Endodermal cell (in vitro differentiated cells): ENCODE measurements around the gene ARF4. TPM values are rescaled to one million over a fixed set of nuclear protein-coding genes. Genes with fewer than 3 reads are reported as not detected.

ENCODE experiments used
- DNase-seq: peaks from one replicate; pipeline ENCODE4 v3.0.0-alpha.2; 2017
- H3K27ac ChIP-seq: 2 replicates; pipeline ENCODE4 v1.5.1; 2013; ENCODE audit warnings: mild to moderate bottlenecking, low read depth, low read length, moderate library complexity
- H3K27me3 ChIP-seq: 2 replicates; pipeline ENCODE4 v1.6.1; 2013; ENCODE audit warnings: mild to moderate bottlenecking, low read length, moderate library complexity; ENCODE audit not compliant: insufficient read depth, control insufficient read depth, poor library complexity, severe bottlenecking
- H3K36me3 ChIP-seq: 2 replicates; pipeline ENCODE4 v1.7.0; 2013; ENCODE audit warnings: mild to moderate bottlenecking, low read length, moderate library complexity; ENCODE audit not compliant: control insufficient read depth, insufficient read depth
- H3K4me1 ChIP-seq: one replicate; pipeline ENCODE4 v1.7.0; 2013; ENCODE audit warnings: low read length; ENCODE audit not compliant: control insufficient read depth, insufficient read depth
- H3K4me3 ChIP-seq: 2 replicates; pipeline ENCODE4 v1.5.1; 2013; ENCODE audit warnings: mild to moderate bottlenecking, low read length, moderate library complexity
- H3K9ac ChIP-seq: 2 replicates; pipeline ENCODE4 v1.6.1; 2013; ENCODE audit warnings: mild to moderate bottlenecking, low read length, moderate library complexity; ENCODE audit not compliant: poor library complexity, severe bottlenecking; ENCODE audit errors: extremely low read depth
- H3K9me3 ChIP-seq: 2 replicates; pipeline ENCODE4 v1.6.1; 2013; ENCODE audit warnings: mild to moderate bottlenecking, low read length, moderate library complexity; ENCODE audit not compliant: control insufficient read depth
- H3K27ac Mint-ChIP-seq: 2 replicates; pipeline ENCODE4 v1.8.0; 2020; ENCODE audit warnings: mixed read lengths
- H3K27me3 Mint-ChIP-seq: 2 replicates; pipeline ENCODE4 v1.8.0; 2021; ENCODE audit warnings: mild to moderate bottlenecking, mixed read lengths; ENCODE audit not compliant: insufficient read depth
- H3K36me3 Mint-ChIP-seq: 2 replicates; pipeline ENCODE4 v1.8.0; 2020; ENCODE audit warnings: low read depth, mixed read lengths
- H3K4me1 Mint-ChIP-seq: 2 replicates; pipeline ENCODE4 v1.8.0; 2020; ENCODE audit warnings: mixed read lengths
- H3K4me3 Mint-ChIP-seq: 2 replicates; pipeline ENCODE4 v1.8.0; 2020; ENCODE audit warnings: mild to moderate bottlenecking, moderate library complexity, mixed read lengths
- H3K9me3 Mint-ChIP-seq: 2 replicates; pipeline ENCODE4 v1.8.0; 2020; ENCODE audit warnings: mild to moderate bottlenecking, mixed read lengths
- CTCF ChIP-seq: fragments of 200-600 bp; sonication (generic); conservative IDR thresholded peaks from 2 replicates; pipeline ENCODE4 v1.5.0; 2021; ENCODE audit warnings: antibody characterized with exemption, mild to moderate bottlenecking
- WGBS, 2 experiments: methylation state at CpG; one replicate each; pipeline versions ENCODE4 v1.1.5 to v1.1.7; 2013; ENCODE audit warnings: missing lambda C conversion rate in 2 of 2, mixed read lengths in 1 of 2; ENCODE audit not compliant: insufficient coverage in 1 of 2, insufficient read length in 1 of 2; 5-methylcytosine and 5-hydroxymethylcytosine counted together
- total RNA-seq, 2 donors: library from RNA; stranded (reverse); fragmentation: NEBNext Ultra II Directional in 1 of 2; extraction: Animal tissue kit (Norgen Biotek cat#: 25700) in 1 of 2; gene quantifications; 2 replicates in 1 of 2; 3 replicates in 1 of 2; pipeline ENCODE4 v1.2.1, GENCODE V29; 2021

ARF4 gene
- total RNA-seq, 2 donors from 2014 or later = 176 to 188 TPM

- DNase-seq = no peak
- H3K4me1 ChIP-seq = no peaks in the 10 kb centered on the region
- Mint-ChIP-seq H3K4me3 (no peak overlapping the region), H3K27me3 (no peaks in the 10 kb centered on the region), H3K36me3 (peaks cover 16% of the 10 kb centered on the region), H3K4me1 (peaks cover 11% of the 10 kb centered on the region), H3K9me3 (no peaks in the 10 kb centered on the region), H3K27ac (peak overlapping the region; percentile 76)
- H3K9me3 ChIP-seq = no peaks in the 10 kb centered on the region
- no peak overlapping the region for H3K4me3 ChIP-seq
- H3K27ac ChIP-seq = no peak overlapping the region
- TF ChIP-seq CTCF = no peak
- WGBS, 2 experiments = 82 to 100% methylated on average over 2 of the region's 2 CpGs
- H3K27me3 ChIP-seq = no peaks in the 10 kb centered on the region
- peaks cover 11% of the 10 kb centered on the region for H3K36me3 ChIP-seq
- no peak overlapping the region for H3K9ac ChIP-seq
Observed at GRCh38 chr3:57600195-57600594, 3.1 kb upstream of the ARF4 start.

- Histone ChIP-seq H3K27me3 (no peaks in the 10 kb centered on the region), H3K27ac (no peak overlapping the region), H3K36me3 (peaks cover 21% of the 10 kb centered on the region), H3K9ac (peak overlapping the region; percentile 87), H3K4me3 (peak overlapping the region; percentile 96), H3K4me1 (peaks cover 6% of the 10 kb centered on the region), H3K9me3 (no peaks in the 10 kb centered on the region)
- no peak for DNase-seq
- Mint-ChIP-seq H3K4me1 (peaks cover 21% of the 10 kb centered on the region), H3K9me3 (no peaks in the 10 kb centered on the region), H3K36me3 (peaks cover 22% of the 10 kb centered on the region), H3K27me3 (no peaks in the 10 kb centered on the region), H3K27ac (peak overlapping the region; percentile 96), H3K4me3 (peak overlapping the region; percentile 100)
- TF ChIP-seq CTCF = no peak
- 59 to 85% methylated on average over 4 to 5 of the region's 5 CpGs for WGBS, 2 experiments
Observed at GRCh38 chr3:57598765-57599360, 1.7 kb upstream of the ARF4 start.

- H3K27ac ChIP-seq = peak overlapping the region; percentile 100
- peaks cover 26% of the 10 kb centered on the region for H3K4me1 Mint-ChIP-seq
- peak; percentile 82 for DNase-seq
- no peaks in the 10 kb centered on the region for H3K9me3 Mint-ChIP-seq
- H3K36me3 Mint-ChIP-seq = peaks cover 28% of the 10 kb centered on the region
- peaks cover 32% of the 10 kb centered on the region for H3K36me3 ChIP-seq
- peak overlapping the region; percentile 100 for H3K4me3 Mint-ChIP-seq
- H3K27me3 ChIP-seq = no peaks in the 10 kb centered on the region
- peak overlapping the region; percentile 100 for H3K9ac ChIP-seq
- TF ChIP-seq CTCF = no peak
- peaks cover 6% of the 10 kb centered on the region for H3K4me1 ChIP-seq
- H3K9me3 ChIP-seq = no peaks in the 10 kb centered on the region
- H3K4me3 ChIP-seq = peak overlapping the region; percentile 91
- peak overlapping the region; percentile 100 for H3K27ac Mint-ChIP-seq
- no peaks in the 10 kb centered on the region for H3K27me3 Mint-ChIP-seq
- 0% methylated on average over 9 to 29 of the region's 31 CpGs for WGBS, 2 experiments
Observed at GRCh38 chr3:57596495-57597126, 533 bp downstream of the ARF4 start.
